Panc1 (cell line): ENCODE results near the gene TRPC3. TPM values are rescaled to one million over a fixed set of nuclear protein-coding genes. Genes with fewer than 3 reads are reported as not detected.

Source experiments
- ATAC-seq: fragments of 200-7000 bp; cut with Tn5 transposase; 2 replicates; pipeline ENCODE4 v1.9.1; 2020; ENCODE audit warnings: mild to moderate bottlenecking, moderate library complexity
- BruUV-seq: library from RNA; stranded (reverse); fragments of 400-500 nt; replicated peaks from 2 replicates; lab custom pipeline; 2021; lab: Mats Ljungman, UMichigan
- CTCF ChIA-PET: fragments of 300-600 bp; sonication (Branson Sonifier 250); formaldehyde crosslinking; loops from one replicate; lab custom pipeline; 2022; ENCODE audit warnings: antibody characterized with exemption; lab: Charles Lee
- POLR2A ChIA-PET: fragments of 300-600 bp; sonication (Branson Sonifier 250); formaldehyde crosslinking; loops from one replicate; lab custom pipeline; 2022; ENCODE audit warnings: antibody characterized with exemption; lab: Charles Lee
- DNase-seq: peaks from one replicate; pipeline ENCODE4 v3.0.0-alpha.2; 2010; ENCODE audit warnings: low read depth, low spot score
- H3K27ac ChIP-seq: 2 replicates; pipeline ENCODE4 v1.5.1; 2011; ENCODE audit warnings: mild to moderate bottlenecking, low read length, inconsistent platforms
- H3K27me3 ChIP-seq: fragments of 200-500 bp; sonication (Bioruptor generic); 2 replicates; pipeline ENCODE4 v1.6.0; 2014; ENCODE audit warnings: low read length, inconsistent platforms; ENCODE audit not compliant: control insufficient read depth, insufficient read depth
- H3K36me3 ChIP-seq: fragments of 200-500 bp; sonication (Bioruptor generic); 2 replicates; pipeline ENCODE4 v1.5.1; 2014; ENCODE audit warnings: inconsistent platforms, mild to moderate bottlenecking, low read length, moderate library complexity; ENCODE audit not compliant: control insufficient read depth, insufficient read depth
- H3K4me1 ChIP-seq: 2 replicates; pipeline ENCODE4 v1.5.1; 2011; ENCODE audit warnings: inconsistent platforms, mild to moderate bottlenecking, low read length, moderate library complexity; ENCODE audit not compliant: control insufficient read depth, insufficient read depth
- H3K4me3 ChIP-seq, 2 experiments: 2 replicates each; pipeline ENCODE4 v1.5.1; 2011 to 2012; ENCODE audit warnings: low read depth in 2 of 2, low read length in 2 of 2, mild to moderate bottlenecking in 2 of 2, inconsistent platforms in 1 of 2, moderate library complexity in 1 of 2
- H3K9me3 ChIP-seq: fragments of 200-500 bp; sonication (Bioruptor generic); 2 replicates; pipeline ENCODE4 v1.5.1; 2014; ENCODE audit warnings: low read depth, mild to moderate bottlenecking, inconsistent platforms, low read length, moderate library complexity; ENCODE audit not compliant: control insufficient read depth, insufficient read depth
- CTCF ChIP-seq: fragments of 450-650 bp; IDR thresholded peaks from 2 replicates; pipeline ENCODE4 v1.5.1; 2017; ENCODE audit warnings: mild to moderate bottlenecking
- POLR2AphosphoS5 ChIP-seq: IDR thresholded peaks from 2 replicates; pipeline ENCODE4 v1.6.1; 2012; ENCODE audit warnings: mild to moderate bottlenecking, low read depth, low read length, moderate library complexity
- REST ChIP-seq, 2 experiments: IDR thresholded peaks; 2 replicates each; pipeline ENCODE4 v1.6.1; 2011 to 2012; ENCODE audit warnings: low read depth in 2 of 2, control low read depth in 1 of 2, low read length in 1 of 2, mild to moderate bottlenecking in 1 of 2, moderate library complexity in 1 of 2; ENCODE audit not compliant: insufficient read depth in 1 of 2
- SIN3A ChIP-seq: IDR thresholded peaks from 2 replicates; pipeline ENCODE4 v1.6.1; 2012; ENCODE audit warnings: low read depth, mild to moderate bottlenecking, low read length, moderate library complexity, borderline replicate concordance; ENCODE audit not compliant: insufficient read depth
- TCF7L2 ChIP-seq: IDR thresholded peaks from 2 replicates; pipeline ENCODE4 v1.6.1; 2011; ENCODE audit warnings: mild to moderate bottlenecking, low read depth, low read length, inconsistent platforms
- in situ Hi-C: cut with HindIII; loops from 2 replicates; pipeline ENCODE4 v1.10.0; 2016; ENCODE audit warnings: low sequenced_read_pairs, low pct_unique_long_range_greater_than_20kb
- intact Hi-C: fragments of 100-400 bp; cut with micrococcal nuclease; formaldehyde crosslinking; loops from one replicate; pipeline ENCODE4 v1.10.0; 2022; ENCODE audit not compliant: unreplicated experiment
- total RNA-seq: library from RNA; stranded (reverse); gene quantifications from one replicate; pipeline ENCODE4 v1.2.1, GENCODE V29; 2021; ENCODE audit not compliant: unreplicated experiment

Gene TRPC3
- total RNA-seq, 1 experiment from 2014 or later = 0.08 TPM

GRCh38 chr4:121946644-121947043 lies 5.2 kb downstream of the TRPC3 start:
- TF ChIP-seq TCF7L2 (no peak), POLR2AphosphoS5 (no peak), REST (IDR thresholded peaks at IDR 0.05; ENCODE audit: insufficient read depth in 1 of 2, low read depth in 2 of 2, low read length in 1 of 2) (no peak), SIN3A (no peak), CTCF (no peak)

GRCh38 chr4:121943941-121944340 lies 7.9 kb downstream of the TRPC3 start:
- H3K9me3 ChIP-seq = no peaks in the 10 kb centered on the region
- intact Hi-C loops = no loop called here
- H3K36me3 ChIP-seq = no peaks in the 10 kb centered on the region
- TF ChIP-seq SIN3A = no peak
- TF ChIP-seq POLR2AphosphoS5 = no peak
- no peak for TF ChIP-seq TCF7L2
- TF ChIP-seq REST (IDR thresholded peaks at IDR 0.05; ENCODE audit: insufficient read depth in 1 of 2, low read depth in 2 of 2, low read length in 1 of 2) = no peak
- TF ChIP-seq CTCF = peak; percentile 45
- ChIA-PET CTCF (no interaction called here), POLR2A (interaction anchor here (0.6 kb wide), 1 partner anchor 318 kb away, joined by 4 read pairs; no protein-coding TSS in a partner anchor)
- peaks cover under 1% of the 10 kb centered on the region for H3K27me3 ChIP-seq
- no TSS peak for BruUV-seq
- H3K4me3 ChIP-seq = no peak overlapping the region
- in situ Hi-C loops = no loop called here
- H3K27ac ChIP-seq = no peak overlapping the region
- DNase-seq (no peak), ATAC-seq (no peak)
- H3K4me1 ChIP-seq = no peaks in the 10 kb centered on the region

More at GRCh38 chr4:121946644-121947043, 5.2 kb downstream of the TRPC3 start:
- in situ Hi-C loops (no loop called here), intact Hi-C loops (no loop called here)
- peaks cover 5% of the 10 kb centered on the region for H3K27me3 ChIP-seq
- H3K36me3 ChIP-seq = no peaks in the 10 kb centered on the region
- ChIA-PET POLR2A (no interaction called here), CTCF (no interaction called here)
- no TSS peak for BruUV-seq
- no peaks in the 10 kb centered on the region for H3K4me1 ChIP-seq
- DNase-seq (no peak), ATAC-seq (no peak)
- H3K27ac ChIP-seq = no peak overlapping the region
- no peaks in the 10 kb centered on the region for H3K9me3 ChIP-seq
- no peak overlapping the region for H3K4me3 ChIP-seq
